Hematopoietic multipotent progenitor cell treated with erythropoietin and hydrocortisone succinate and interleukin-3 and kit ligand, for 4 days (in vitro differentiated cells): ENCODE data around the gene NUPR1.
"Not testable (repeated sequence)": the region's sequence is repeated elsewhere in the genome, so short reads cannot be mapped to it uniquely, and the experiment has no call there.

Source experiments
- DNase-seq: peaks from one replicate; pipeline ENCODE4 v3.0.0-alpha.2; 2015

The NUPR1 gene

DNA sequence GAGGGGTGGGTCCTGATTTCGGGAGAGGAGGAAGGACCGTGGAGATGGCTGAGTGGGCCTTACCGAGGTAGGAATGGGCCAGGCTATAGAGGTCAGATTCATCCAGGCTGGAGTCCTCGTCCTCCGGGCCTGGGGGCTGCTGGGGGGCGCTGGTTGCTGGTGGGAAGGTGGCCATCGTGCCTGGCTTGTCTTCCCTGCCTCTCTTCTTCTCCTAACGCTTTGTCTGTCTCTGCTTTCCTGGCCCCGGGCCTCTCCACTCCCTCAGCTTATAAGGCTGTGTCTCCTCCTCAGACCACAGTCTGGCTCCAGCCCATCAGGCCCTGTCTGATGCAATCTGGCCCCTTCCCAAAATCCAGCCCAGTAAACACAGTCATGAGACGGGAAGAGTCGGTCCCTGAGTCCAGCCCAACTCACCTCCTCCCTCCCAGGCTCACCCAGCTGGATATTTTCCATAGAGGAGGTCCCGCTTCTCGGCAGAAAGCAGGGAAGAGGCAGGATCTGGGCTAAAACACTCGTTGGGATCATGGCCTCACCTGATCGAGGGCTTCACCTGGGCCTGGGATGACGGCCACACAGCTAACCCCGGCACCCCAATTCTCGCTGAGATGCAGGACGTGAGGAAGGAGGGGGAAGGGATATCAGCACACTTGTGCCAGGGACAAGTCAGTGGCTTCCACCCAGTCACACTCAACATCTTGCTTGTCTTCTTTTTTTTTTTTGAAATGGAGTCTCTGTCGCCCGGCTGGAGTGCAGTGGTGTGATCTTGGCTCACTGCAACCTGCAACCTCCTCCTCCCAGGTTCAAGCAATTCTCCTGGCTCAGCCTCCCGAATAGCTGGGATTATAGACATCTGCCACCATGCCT lies at the start of gene NUPR1:
TSS of gene NUPR1 (minus strand) at position 242 of the 864 bp plus-strand sequence. CDS start at position 175, 67 bp downstream.
- no peak for DNase-seq

- no peak for DNase-seq
These were observed 48.6 kb upstream of the NUPR1 start for GRCh38 chr16:28587386-28587785.

- no peak for DNase-seq
These were observed 47.7 kb upstream of the NUPR1 start for GRCh38 chr16:28586466-28586865.

GRCh38 chr16:28585674-28586073 lies 46.9 kb upstream of the NUPR1 start:
- no peak for DNase-seq

DNA sequence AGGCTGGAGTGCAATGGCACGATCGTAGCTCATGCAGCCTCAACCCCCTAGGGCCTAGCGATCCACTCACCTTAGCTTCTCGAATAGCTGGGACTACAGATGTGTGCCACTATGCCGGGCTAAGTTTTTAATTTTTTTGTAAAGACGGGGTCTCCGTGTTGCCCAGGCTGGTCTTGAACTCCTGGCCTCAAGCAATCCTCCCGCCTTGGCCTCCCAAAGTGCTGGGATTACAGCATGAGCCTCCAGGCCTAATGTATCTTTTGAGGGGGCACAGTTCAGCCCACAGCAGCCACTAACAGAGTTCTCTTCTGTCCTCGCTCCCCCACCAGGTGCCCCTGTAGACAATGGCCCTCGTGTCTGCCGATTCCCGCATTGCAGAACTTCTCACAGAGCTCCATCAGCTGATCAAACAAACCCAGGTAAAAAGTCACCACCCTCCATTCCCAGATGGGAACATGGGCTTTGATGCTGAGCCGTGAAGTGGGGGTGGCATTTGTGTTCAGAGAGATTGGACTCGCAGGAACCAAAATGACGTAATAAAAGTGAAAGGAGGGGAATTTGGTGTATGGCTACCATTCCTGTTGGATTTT lies 42.0 kb upstream of the NUPR1 start:
- no peak for DNase-seq

GRCh38 chr16:28575446-28576109 lies 36.8 kb upstream of the NUPR1 start:
- DNase-seq: no peak

- DNase-seq: no peak
These were observed 36.2 kb upstream of the NUPR1 start for GRCh38 chr16:28574925-28575324.

DNA sequence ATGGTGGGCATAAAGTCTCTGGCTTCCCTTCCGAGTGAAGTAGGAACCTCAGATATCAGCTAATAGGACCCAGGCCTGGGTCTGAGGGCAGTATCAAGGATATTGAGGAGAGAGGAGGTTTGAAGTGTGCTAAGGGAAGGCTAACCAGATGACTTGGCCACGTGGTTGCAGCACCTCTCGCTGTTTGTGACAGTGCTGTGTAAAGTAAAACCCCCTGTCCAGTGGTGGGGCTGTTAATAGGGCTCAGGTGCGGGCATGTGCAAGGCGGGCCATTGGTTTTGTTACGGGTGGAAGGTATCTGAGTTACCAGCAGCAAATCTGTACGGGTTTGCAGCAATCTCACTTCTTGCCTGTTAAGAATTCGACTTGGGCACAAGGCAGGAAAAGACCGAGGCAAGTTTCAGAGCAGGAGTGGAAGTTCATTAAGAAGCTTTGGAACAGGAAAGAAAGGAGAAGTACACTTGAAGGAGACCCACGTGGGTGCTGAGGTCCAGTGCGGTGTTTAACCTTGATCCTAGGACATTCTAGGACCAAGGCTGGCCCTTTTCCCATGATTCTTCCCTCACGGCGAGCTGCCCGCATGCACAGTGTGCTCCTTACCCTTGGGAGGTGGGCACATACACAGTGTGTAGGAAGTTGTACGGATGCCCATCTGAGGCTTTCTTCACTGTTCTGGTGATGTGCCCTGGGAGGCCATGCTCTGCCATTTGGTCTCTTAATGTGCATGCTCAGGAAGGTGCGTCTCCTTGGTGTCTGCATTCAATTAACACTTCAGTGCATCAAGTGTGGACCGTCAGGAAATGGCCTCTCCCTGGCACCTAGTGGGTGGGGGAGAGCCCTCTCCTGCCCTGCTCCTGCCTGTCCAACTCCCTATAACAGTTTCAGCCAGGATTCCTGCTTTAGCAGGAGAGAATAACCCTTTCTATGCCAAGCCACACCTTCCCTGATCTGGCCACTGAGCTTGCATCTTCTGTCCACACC lies 35.3 kb upstream of the NUPR1 start:
- DNase-seq: no peak

GRCh38 chr16:28572696-28573510 lies 34.1 kb upstream of the NUPR1 start:
- no peak for DNase-seq

- no peak for DNase-seq
These were observed 31.4 kb upstream of the NUPR1 start for GRCh38 chr16:28569968-28570752.

DNA sequence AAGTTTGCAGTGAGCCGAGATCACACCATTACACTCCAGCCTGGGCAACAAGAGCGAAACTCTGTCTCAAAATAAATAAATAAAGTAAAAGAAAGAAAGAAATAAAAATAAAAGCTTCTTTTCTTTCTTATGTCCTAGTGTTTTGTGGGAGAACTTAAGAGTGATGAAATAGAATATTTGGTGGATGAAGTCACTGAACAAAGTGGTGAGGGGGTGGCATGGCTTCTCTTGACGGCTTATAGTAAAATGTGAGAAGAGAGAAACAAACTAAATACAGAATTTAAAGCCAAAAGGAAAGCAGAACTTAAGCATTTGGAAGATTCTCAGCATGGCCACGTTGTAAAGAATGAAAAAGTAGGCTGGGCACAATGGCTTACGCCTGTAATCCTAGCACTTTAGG lies 30.2 kb upstream of the NUPR1 start:
- DNase-seq: no peak

- no peak for DNase-seq
These were observed 28.5 kb upstream of the NUPR1 start for GRCh38 chr16:28567292-28567691.

- not testable (repeated sequence) for DNase-seq
These were observed 27.6 kb upstream of the NUPR1 start for GRCh38 chr16:28566233-28566925.

GRCh38 chr16:28563218-28563617 lies 24.4 kb upstream of the NUPR1 start:
- no peak for DNase-seq

- DNase-seq: no peak
These were observed 23.4 kb upstream of the NUPR1 start for GRCh38 chr16:28562199-28562598.

DNA sequence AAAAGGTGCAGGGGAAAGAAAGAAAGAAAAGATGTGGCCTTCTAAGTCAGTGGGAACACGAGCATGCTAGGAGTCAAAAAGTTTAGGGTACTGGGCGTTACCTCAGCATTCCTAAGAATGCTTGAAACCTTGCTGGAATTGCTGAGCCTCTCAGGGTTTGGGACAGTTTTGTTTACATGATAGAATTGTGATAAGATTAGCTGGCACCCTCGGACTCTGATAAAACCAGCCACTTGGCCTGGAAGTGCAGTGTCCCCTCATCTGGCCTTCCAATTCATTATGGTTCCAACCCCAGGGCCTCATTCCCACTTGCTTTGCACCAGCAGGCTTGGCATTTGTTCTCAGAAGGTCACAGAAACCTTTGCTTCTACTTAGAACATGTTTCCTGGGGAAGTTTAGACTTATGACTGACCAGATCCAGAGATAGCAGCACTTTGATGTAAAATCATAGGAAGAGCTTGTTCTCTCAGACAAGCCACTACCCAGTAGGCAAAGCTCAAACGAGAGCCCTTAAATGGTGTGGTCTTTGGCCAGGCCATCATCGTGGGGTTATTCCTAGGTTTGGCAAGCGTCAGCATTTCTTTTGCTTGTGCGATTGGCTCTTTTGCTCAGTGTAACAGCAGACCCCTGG lies 22.9 kb upstream of the NUPR1 start:
- no peak for DNase-seq

- no peak for DNase-seq
These were observed 19.7 kb upstream of the NUPR1 start for GRCh38 chr16:28558456-28558855.

- no peak for DNase-seq
These were observed 18.1 kb upstream of the NUPR1 start for GRCh38 chr16:28556914-28557320.

DNA sequence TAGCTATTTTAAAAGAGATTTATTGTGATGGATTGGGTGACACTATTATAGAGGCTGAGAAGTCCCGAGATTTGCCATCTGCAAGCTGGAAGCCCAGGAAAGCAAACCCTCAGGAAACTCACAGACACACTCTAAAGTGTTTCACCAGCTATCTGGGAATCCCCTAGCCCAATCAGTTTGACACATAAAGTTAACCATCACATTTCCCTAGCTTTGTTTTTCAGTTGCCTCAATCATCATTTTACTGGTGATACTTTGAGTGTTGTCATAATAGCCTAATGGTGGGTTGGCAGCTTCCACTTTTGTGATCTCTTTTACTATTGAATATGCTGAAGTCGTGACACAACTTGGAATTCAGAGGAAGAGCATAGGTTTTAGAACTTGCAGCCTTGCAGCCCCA lies 16.8 kb upstream of the NUPR1 start:
- DNase-seq: no peak
